HG02885 (cell line): ENCODE data around the gene FGF3.

Experiments used
- ATAC-seq: cut with Tn5 transposase; IDR thresholded peaks from one replicate; pipeline ENCODE4 v1.9.1; 2021; ENCODE audit warnings: mild to moderate bottlenecking; ENCODE audit not compliant: unreplicated experiment, poor library complexity

FGF3 gene

DNA sequence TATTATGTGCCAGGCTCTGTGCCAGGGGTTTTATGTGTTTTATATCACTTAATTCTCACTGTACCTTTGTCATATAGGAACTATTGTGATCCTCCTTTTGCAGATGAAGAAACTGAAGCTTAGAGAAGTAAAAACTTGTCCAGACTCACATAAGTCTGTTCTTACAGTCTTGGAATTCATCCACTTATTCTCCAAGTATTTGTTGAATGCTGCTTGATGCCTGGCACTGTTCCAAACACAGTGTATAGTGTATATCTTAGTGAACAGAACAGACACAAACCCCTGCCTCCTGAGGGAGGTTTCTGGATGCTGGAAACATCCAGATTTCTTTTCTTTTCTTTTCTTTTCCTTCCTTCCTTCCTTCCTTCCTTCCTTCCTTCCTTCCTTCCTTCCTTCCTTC lies 29.0 kb upstream of the FGF3 start:
- no peak for ATAC-seq

- ATAC-seq = no peak
These were observed 25.2 kb upstream of the FGF3 start for GRCh38 chr11:69844396-69844795.

- ATAC-seq = no peak
These were observed 24.3 kb upstream of the FGF3 start for GRCh38 chr11:69843529-69843921.

DNA sequence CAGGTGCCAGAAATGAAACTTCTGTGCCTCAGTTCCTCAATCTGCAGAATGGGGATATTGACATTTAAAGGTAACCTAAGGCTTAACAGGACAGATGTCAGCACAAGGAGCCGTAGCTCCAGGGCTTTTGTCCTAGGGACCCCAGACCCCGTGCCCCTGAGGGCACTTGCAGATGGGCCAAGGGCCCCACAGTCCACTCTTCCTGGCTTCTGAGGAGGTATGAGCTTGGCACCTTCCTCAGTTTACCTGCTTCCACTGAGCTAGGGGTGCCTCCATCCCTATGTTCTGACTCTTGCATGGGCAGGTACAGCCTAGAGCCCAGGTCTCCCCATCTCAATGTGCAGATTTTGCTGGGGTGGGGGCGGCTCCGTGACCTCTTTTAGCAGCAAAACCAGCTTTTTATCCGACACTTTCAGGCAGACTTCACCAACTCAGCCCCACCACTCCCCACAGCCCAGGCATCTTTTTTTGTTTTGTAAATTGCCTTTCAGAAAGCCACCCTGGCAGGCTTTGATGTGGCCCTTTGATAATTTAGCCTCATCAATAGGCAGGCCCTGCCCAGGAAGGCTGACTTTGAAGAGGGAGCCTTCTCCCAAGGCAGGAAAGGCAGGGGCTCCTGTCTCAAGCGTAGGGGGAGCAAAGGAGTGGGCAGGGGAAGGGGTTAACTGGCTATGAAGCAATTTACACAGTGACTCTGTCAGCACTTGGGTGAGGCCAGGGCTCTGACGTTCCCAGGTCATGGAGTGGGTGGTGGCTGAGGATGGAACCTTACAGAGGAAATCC lies 23.7 kb upstream of the FGF3 start:
- ATAC-seq = no peak

GRCh38 chr11:69841859-69842698 lies 22.9 kb upstream of the FGF3 start:
- ATAC-seq = no peak

GRCh38 chr11:69841170-69841858 lies 22.1 kb upstream of the FGF3 start:
- ATAC-seq = no peak

DNA sequence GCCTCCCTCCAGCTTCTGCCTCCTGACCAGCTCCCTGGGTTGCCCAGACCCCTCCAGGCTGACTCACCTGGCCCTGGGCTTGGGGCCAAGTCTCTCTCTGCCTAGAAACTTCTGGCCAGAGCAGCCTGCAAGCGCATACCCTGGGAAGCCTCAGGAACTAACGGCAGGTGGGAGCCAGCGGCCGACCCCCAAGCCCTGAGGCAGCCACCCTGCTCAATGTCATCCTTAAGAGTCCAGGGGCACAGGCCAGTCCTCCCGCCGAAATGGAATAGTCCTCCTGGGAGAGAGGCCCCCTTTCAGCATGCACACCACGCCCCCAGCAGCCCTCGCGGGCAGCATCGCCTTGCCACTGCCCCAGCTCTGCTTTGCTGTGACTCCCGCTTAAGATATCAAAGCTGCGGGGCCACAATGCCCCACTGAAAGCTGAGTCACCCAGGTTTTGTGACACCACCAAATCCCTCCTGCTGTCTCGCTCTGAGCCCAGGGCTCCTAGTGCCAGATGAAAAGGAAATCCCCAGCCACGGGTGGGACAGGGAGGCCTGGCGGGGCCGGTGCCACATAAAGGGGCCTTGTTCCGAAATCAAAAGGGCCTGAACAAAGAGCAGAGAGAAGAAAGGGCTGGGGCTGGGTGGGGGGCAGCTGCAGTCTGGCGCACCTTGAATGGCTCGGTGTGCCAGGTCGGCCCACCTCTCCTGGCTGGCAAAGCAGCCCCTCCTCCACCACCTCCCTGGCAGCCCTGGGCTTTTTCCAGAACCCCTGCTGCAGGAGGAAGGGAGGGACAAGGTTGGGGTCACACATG lies 21.4 kb upstream of the FGF3 start:
- no peak for ATAC-seq

GRCh38 chr11:69839516-69839915 lies 20.3 kb upstream of the FGF3 start:
- ATAC-seq = no peak

GRCh38 chr11:69837791-69838190 lies 18.6 kb upstream of the FGF3 start:
- no peak for ATAC-seq

- ATAC-seq = no peak
These were observed 17.2 kb upstream of the FGF3 start for GRCh38 chr11:69836401-69836800.

- ATAC-seq = no peak
These were observed 15.9 kb upstream of the FGF3 start for GRCh38 chr11:69834811-69835800.

DNA sequence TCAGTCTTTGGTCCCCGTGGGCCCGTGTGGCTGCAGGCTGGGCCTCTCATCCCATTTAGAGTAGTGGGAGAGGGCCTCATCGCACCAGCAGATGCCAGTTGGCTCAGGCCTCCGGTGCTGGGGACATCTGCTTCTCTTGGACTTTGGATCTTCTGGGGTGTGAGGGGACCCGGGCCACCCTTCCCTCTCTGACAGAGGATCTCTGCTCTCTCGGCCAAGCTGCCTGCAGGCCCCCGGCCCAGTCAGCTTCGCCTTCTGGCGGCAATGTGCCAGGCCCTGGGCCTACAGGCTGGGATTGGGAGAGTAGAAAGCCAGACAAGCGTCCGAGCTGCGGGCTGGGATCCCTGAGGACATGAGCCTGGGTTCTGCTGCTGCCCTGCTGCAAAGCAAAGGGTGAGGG lies 15.0 kb upstream of the FGF3 start:
- ATAC-seq = no peak

DNA sequence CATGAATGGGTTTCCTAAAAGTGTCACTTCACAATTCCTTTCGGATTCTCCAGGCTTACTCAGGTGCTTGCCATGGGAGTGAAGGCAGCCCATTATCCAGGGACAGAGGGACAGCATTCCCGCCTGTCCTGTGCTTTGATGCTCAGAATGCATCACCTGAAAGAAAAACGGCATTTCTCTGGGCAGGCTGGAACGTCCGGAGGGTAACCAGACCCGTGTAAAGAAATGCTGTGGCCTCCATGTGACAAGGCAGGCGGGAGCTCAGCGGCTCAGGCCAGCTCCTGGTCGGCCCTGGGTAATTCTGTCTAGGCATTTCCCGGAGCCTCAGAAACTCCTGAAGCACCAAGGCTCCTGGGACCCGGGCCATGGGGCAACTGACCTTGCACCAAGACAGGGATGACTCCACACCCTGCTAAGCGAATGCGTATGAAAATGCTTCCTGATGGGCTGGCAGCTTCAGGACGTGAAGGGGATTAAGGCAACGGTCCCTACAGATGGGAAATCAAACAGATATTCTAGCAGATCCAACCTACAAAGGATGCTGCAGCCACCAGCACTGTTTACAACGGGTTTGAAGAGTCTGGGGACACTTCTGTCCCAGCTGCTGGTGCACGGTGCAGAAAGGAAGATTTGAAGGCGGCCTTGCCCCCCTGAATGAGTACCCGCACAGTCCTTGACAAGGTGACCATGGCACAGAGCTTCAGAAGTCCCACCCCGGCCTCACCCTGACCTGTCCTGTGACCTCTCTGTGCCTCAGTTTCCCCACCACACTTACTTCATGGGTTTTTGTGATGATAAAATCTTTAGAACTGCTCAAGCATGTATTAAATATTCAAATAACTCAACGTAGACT lies 13.6 kb upstream of the FGF3 start:
- ATAC-seq = no peak

DNA sequence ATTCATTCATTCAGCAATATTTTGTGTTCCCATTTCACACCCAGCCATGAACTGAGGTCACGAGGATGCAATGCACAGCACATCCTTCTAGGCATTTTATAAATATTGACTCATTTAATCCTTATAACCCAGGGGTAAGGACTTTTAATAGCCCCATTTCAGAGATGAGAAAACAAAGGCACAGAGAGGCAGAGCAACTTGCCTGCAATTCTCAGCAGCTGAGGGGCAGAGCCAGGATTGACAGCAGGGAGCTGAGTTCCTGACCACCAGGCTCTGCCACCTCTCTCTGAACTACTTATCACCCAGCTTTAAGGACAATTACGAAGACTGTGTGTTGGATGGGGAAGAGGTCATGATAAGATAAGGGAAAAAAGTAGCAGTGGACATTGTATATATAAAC lies 12.8 kb upstream of the FGF3 start:
- no peak for ATAC-seq

DNA sequence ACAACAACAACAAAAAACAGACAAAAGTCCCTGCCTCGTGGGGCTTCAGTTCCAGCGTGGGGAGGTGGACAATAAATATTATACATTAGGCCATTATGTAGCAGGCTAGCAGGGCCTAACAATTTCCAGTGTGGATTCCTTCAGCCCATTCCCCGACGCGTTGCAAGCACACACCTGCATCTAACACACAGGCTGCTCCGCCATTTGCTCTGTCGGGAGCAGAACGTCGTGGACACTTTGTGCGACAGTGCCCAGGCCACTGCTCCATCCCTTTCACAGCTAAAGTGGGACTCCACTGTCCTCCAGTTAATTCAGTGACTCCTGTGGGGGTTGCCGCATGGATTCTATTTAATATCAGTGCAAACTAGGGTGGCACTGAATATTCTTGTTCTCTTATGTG lies 10.9 kb upstream of the FGF3 start:
- ATAC-seq = no peak

DNA sequence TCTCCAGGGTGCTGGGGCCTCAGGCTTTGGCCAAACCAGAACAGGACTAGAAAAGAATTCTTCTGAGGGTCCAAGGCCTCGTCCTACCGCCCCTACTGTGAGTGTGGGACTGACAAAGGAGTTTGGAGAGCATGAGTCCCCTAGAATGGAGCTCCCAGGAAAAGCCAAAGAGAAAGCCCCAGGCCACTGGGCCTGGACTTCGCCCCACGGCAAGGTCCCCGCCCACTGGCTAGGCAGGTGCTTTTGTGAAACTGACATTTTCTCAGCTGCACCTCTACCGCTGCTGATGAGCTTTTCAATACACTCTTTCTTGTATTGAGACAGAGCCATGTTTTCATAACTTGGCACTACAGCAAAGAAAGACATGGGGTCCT lies 9.7 kb upstream of the FGF3 start:
- ATAC-seq = no peak

DNA sequence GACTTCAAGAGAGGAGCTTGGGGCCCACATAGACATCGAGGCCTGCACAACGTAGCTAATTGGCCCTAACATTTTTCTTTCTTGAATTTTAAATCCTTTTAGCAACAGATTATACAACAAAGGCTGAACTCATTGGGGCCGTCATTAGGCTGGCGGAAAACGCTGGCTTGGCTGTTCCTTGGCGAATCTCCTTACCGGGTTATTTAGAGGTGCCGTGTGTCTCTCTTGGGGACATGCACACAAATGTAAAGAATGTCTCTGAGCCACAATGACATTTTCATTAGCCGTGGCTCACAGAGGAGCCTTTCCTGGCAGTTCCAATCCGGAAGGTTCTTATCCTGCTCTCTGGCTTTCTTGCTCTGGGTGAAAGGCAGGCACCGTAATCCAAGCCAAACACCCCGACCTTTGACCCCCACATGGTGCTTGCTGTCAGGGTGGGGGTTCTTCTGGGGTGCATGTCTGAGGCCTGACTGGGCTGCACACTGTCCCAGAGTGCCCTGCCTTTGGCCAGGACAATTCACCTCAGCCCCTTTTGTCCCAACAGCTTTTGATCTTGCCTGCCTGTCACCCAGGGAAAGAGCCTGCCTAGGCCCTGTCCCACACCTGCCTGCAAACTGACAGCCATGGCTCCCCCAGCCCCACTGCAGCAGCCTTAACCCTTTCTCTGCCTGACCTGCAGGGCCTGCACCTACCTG lies 9.2 kb upstream of the FGF3 start:
- ATAC-seq = no peak

- no peak for ATAC-seq
These were observed 7.6 kb upstream of the FGF3 start for GRCh38 chr11:69826773-69827172.
